ENCODE measurements around the gene ZBTB8OS. TPM values are rescaled to one million over a fixed set of nuclear protein-coding genes. Genes with fewer than 3 reads are reported as not detected.

Gene ZBTB8OS
- total and polyA plus RNA-seq, 9 donors: 20.1 to 37.0 (median 25.5) TPM

GRCh38 chr1:32619701-32620485, 30.5 kb downstream of the ZBTB8OS start:
- DNase-seq: no peak
- TF ChIP-seq EP300 (IDR thresholded peaks at IDR 0.05) (no peak), CTCF (IDR thresholded peaks at IDR 0.05) (no peak), POLR2A (IDR thresholded peaks at IDR 0.05) (no peak)
- H3K9me3 ChIP-seq: no peaks in the 10 kb centered on the region
- no peaks in the 10 kb centered on the region for H3K4me1 ChIP-seq (ENCODE audit: insufficient read depth)
- WGBS, 3 donors: 48 to 51% (median 51%) methylated on average over 5 of the region's 5 CpGs
- H3K36me3 ChIP-seq: no peaks in the 10 kb centered on the region
- H3K27me3 ChIP-seq: no peaks in the 10 kb centered on the region
- H3K27ac ChIP-seq: no peak overlapping the region
- no peak overlapping the region for H3K4me3 ChIP-seq
- intact Hi-C loops (cut with DNase I): loop anchor here in 2 of 4 donors (10.0 kb wide), 4 partner anchors 95 to 215 kb away; no protein-coding TSS in a partner anchor

GRCh38 chr1:32618673-32619221, 31.6 kb downstream of the ZBTB8OS start:
- WGBS, 3 donors: 95 to 97% (median 96%) methylated on average over 5 of the region's 5 CpGs

GRCh38 chr1:32613472-32613871, 36.9 kb downstream of the ZBTB8OS start:
- H3K27ac ChIP-seq: no peak overlapping the region
- no peak overlapping the region for H3K4me3 ChIP-seq
- no peaks in the 10 kb centered on the region for H3K9me3 ChIP-seq
- H3K27me3 ChIP-seq: no peaks in the 10 kb centered on the region
- no peak for DNase-seq
- WGBS, 3 donors: 68 to 77% (median 76%) methylated on average over 5 of the region's 5 CpGs
- no peak for TF ChIP-seq CTCF (IDR thresholded peaks at IDR 0.05)
- no peaks in the 10 kb centered on the region for H3K36me3 ChIP-seq
- intact Hi-C loops (cut with DNase I): loop anchor here in 2 of 4 donors (10.0 kb wide), 2 partner anchors 89 to 209 kb away; no protein-coding TSS in a partner anchor
- H3K4me1 ChIP-seq (ENCODE audit: insufficient read depth): peaks cover 5% of the 10 kb centered on the region

More at GRCh38 chr1:32618673-32619221, 31.6 kb downstream of the ZBTB8OS start:
- Histone ChIP-seq H3K4me3 (no peak overlapping the region), H3K27me3 (no peaks in the 10 kb centered on the region), H3K27ac (no peak overlapping the region), H3K9me3 (no peaks in the 10 kb centered on the region), H3K36me3 (no peaks in the 10 kb centered on the region), H3K4me1 (ENCODE audit: insufficient read depth) (no peaks in the 10 kb centered on the region)
- intact Hi-C loops (cut with DNase I): loop anchor here in 2 of 4 donors (10.0 kb wide), 2 partner anchors 94 to 214 kb away; no protein-coding TSS in a partner anchor
- no peak for DNase-seq
- TF ChIP-seq POLR2A (IDR thresholded peaks at IDR 0.05) (no peak), EP300 (IDR thresholded peaks at IDR 0.05) (no peak), CTCF (IDR thresholded peaks at IDR 0.05) (no peak)

DNA sequence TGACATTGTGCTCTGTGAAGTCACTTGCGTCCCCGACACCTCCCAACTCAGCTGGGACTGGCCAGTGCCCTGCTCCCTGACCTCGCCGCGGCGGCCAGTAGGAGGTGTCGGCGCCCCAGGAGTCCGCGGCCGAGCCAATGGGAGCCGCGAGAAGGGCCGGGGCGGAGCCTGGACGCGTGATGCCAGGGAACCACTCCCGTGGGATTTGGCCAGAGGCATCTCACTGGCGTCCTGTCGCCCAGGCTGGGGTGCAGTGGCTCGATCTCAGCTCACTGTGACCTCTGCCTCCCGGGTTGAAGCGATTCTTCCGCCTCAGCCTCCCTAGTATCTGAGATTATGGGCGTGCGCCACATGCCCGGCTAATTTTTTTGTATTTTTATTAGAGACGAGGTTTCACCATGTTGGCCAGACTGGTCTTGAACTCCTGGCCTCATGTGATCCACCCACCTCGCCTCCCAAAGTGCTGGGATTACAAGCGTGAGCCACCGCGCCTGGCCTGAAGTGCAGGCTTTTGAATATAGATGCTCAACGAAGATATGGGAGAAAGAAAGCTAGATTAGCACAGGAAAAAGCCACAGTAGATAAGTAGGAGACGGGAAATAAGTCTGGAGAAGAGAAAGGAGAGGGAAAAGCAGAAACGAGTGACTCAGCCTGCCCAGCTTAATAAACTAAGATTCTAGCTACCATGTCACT, 38.0 kb downstream of the ZBTB8OS start:
- Histone ChIP-seq H3K4me1 (ENCODE audit: insufficient read depth) (peaks cover 5% of the 10 kb centered on the region), H3K9me3 (no peaks in the 10 kb centered on the region), H3K36me3 (no peaks in the 10 kb centered on the region), H3K4me3 (peak overlapping the region; percentile 27), H3K27ac (no peak overlapping the region), H3K27me3 (no peaks in the 10 kb centered on the region)
- 2 to 7% (median 4%) methylated on average over 32 to 35 of the region's 35 CpGs for WGBS, 3 donors
- TF ChIP-seq POLR2A (IDR thresholded peaks at IDR 0.05) (no peak), CTCF (IDR thresholded peaks at IDR 0.05) (peak in 1 of 3 donors; percentile 36)
- intact Hi-C loops (cut with DNase I): loop anchor here in 2 of 4 donors (10.0 kb wide), 2 partner anchors 88 to 208 kb away; no protein-coding TSS in a partner anchor
- peak; percentile 45 to 79 (median 65) for DNase-seq

Measured in ovary (tissue), 9 donors.